Measurements from ENCODE around the gene RASAL2. TPM values are rescaled to one million over a fixed set of nuclear protein-coding genes. Genes with fewer than 3 reads are reported as not detected.
A peak's percentile ranks its signal among the peaks of the same experiment; 100 is the strongest.

RASAL2 gene
- polyA plus RNA-seq, 1 experiment: 27.7 TPM

DNA sequence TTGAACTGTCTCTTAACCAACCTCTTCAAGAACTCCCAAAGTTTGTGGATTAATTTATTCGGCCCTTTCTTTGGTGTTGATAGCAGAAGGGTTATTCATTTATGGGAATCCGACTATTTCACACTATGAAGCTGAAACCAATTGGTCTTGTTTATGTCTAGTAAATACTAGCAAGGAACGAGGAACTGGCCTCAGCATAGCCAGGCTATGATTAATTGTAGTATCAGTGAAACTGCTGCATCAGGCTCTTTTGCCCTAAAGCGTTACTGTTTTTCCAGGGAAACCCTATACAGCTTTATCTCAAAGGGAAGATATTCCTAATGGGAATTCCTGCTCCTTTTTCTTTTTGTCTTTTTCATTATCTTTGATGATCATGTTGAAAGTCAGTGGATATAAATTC, 367.8 kb downstream of the RASAL2 start:
- TF ChIP-seq CTCF (IDR thresholded peaks at IDR 0.05; ENCODE audit: insufficient read depth, low read depth, low read length): no peak
- H3K4me3 ChIP-seq (ENCODE audit: low read depth, low read length): no peak overlapping the region
- ChIA-PET POLR2A (no interaction called here), CTCF (no interaction called here)
- DNase-seq (ENCODE audit: low read depth): no peak
- H3K27me3 ChIP-seq (ENCODE audit: control insufficient read depth, insufficient read depth, low read length): no peaks in the 10 kb centered on the region
- H3K36me3 ChIP-seq (ENCODE audit: control insufficient read depth, insufficient read depth, low read length): peaks cover 10% of the 10 kb centered on the region

- Histone ChIP-seq H3K36me3 (ENCODE audit: control insufficient read depth, insufficient read depth, low read length) (peaks cover 5% of the 10 kb centered on the region), H3K27me3 (ENCODE audit: control insufficient read depth, insufficient read depth, low read length) (no peaks in the 10 kb centered on the region), H3K4me3 (ENCODE audit: low read depth, low read length) (no peak overlapping the region)
- no peak for TF ChIP-seq CTCF (IDR thresholded peaks at IDR 0.05; ENCODE audit: insufficient read depth, low read depth, low read length)
- CTCF ChIA-PET: interaction anchor here (1.8 kb wide), 1 partner anchor 37 kb away, joined by 5 read pairs; no protein-coding TSS in a partner anchor
- DNase-seq (ENCODE audit: low read depth): no peak
- POLR2A ChIA-PET: no interaction called here
Measured at GRCh38 chr1:178464141-178464540, 370.2 kb downstream of the RASAL2 start.

DNA sequence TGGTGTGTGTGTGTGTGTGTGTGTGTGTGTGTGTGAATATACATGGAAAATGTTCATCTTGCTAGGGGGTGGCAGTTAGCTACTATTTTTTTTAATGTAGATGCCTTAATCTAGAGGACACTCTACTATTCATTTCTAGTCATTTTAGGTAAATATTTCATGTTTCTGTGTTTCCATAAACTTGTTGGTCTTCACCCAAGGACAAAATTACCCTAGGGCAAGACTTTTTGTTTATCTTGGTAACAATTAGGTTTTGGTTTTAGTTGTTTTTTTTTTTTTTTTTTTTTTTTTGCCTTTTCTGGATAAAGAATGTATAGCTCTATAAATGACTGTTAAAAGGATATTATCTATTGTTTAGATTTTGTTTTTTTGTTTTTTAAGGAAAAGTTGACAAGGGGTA, 370.7 kb downstream of the RASAL2 start:
- no peak for DNase-seq (ENCODE audit: low read depth)
- CTCF ChIA-PET: interaction anchor here (0.9 to 1.8 kb wide), 2 partner anchors 37 to 165 kb away, joined by 3 to 5 read pairs; no protein-coding TSS in a partner anchor
- POLR2A ChIA-PET: no interaction called here

DNA sequence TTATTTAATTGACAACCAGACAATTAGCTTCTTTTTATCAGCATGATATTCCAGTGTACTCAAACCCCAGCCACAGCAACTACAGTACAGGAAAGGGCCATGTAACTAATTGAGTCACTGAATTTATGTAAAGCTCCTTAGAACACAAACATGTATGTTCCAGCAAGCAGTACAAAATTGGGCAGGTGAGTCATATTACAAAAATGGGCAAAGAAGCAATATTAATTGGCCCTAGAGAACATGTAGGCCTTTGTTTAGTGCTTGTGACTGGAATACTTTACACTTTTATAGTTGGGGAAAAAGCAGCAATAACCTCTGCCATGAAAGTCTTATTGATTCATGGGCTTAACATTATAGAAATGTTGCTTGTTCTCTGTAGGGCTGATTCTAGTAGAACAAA, 371.1 kb downstream of the RASAL2 start:
- peak; percentile 20 for DNase-seq (ENCODE audit: low read depth)
- ChIA-PET CTCF (interaction anchor here (0.9 to 1.8 kb wide), 2 partner anchors 37 to 166 kb away, joined by 3 to 5 read pairs; no protein-coding TSS in a partner anchor), POLR2A (no interaction called here)
- H3K4me3 ChIP-seq (ENCODE audit: low read depth, low read length): no peak overlapping the region
- no peak for TF ChIP-seq CTCF (IDR thresholded peaks at IDR 0.05; ENCODE audit: insufficient read depth, low read depth, low read length)
- no peaks in the 10 kb centered on the region for H3K27me3 ChIP-seq (ENCODE audit: control insufficient read depth, insufficient read depth, low read length)
- H3K36me3 ChIP-seq (ENCODE audit: control insufficient read depth, insufficient read depth, low read length): peaks cover 5% of the 10 kb centered on the region

More for the DNA sequence above, 370.7 kb downstream of the RASAL2 start:
- Histone ChIP-seq H3K27me3 (ENCODE audit: control insufficient read depth, insufficient read depth, low read length) (no peaks in the 10 kb centered on the region), H3K4me3 (ENCODE audit: low read depth, low read length) (no peak overlapping the region), H3K36me3 (ENCODE audit: control insufficient read depth, insufficient read depth, low read length) (peaks cover 5% of the 10 kb centered on the region)
- TF ChIP-seq CTCF (IDR thresholded peaks at IDR 0.05; ENCODE audit: insufficient read depth, low read depth, low read length): no peak

- H3K4me3 ChIP-seq (ENCODE audit: low read depth, low read length): no peak overlapping the region
- peaks cover 6% of the 10 kb centered on the region for H3K36me3 ChIP-seq (ENCODE audit: control insufficient read depth, insufficient read depth, low read length)
- no peak for TF ChIP-seq CTCF (IDR thresholded peaks at IDR 0.05; ENCODE audit: insufficient read depth, low read depth, low read length)
- POLR2A ChIA-PET: no interaction called here
- no peaks in the 10 kb centered on the region for H3K27me3 ChIP-seq (ENCODE audit: control insufficient read depth, insufficient read depth, low read length)
- DNase-seq (ENCODE audit: low read depth): no peak
- CTCF ChIA-PET: no interaction called here
Measured at GRCh38 chr1:178467837-178468236, 373.9 kb downstream of the RASAL2 start.
